Tibial nerve (tissue), 4 donors: ENCODE results near the gene ACSL5. TPM values are rescaled to one million over a fixed set of nuclear protein-coding genes. Genes with fewer than 3 reads are reported as not detected.

Source experiments
- DNase-seq, 2 donors: peaks; one replicate each; pipeline ENCODE4 v3.0.0-alpha.2; 2019; ENCODE audit warnings: low spot score in 2 of 2
- H3K27ac ChIP-seq, 4 donors: fragments of 200-600 bp; sonication (generic) in 3 of 4; one replicate each; pipeline ENCODE4 v1.5.1; 2017 to 2019; ENCODE audit warnings: mild to moderate bottlenecking in 1 of 4
- H3K27me3 ChIP-seq, 2 donors: fragments of 200-600 bp; sonication (generic) in 1 of 2; one replicate each; pipeline versions ENCODE4 v1.5.1 to v1.6.0; 2017 to 2019
- H3K36me3 ChIP-seq, 3 donors: fragments of 200-600 bp; sonication (generic); one replicate each; pipeline ENCODE4 v1.5.1; 2018 to 2019
- H3K4me1 ChIP-seq, 4 donors: fragments of 200-600 bp; sonication (generic) in 3 of 4; one replicate each; pipeline ENCODE4 v1.5.1; 2017 to 2019
- H3K4me3 ChIP-seq, 4 donors: fragments of 200-600 bp; sonication (generic) in 3 of 4; one replicate each; pipeline ENCODE4 v1.5.1; 2017 to 2019; ENCODE audit warnings: mild to moderate bottlenecking in 1 of 4, moderate library complexity in 1 of 4
- H3K9me3 ChIP-seq, 4 donors: fragments of 200-600 bp; sonication (generic) in 3 of 4; one replicate each; pipeline ENCODE4 v1.5.1; 2017 to 2019
- CTCF ChIP-seq, 5 experiments: fragments of 200-600 bp in 3 of 5; fragments of 450-650 bp in 2 of 5; sonication (generic) in 3 of 5; IDR thresholded peaks; one replicate each; pipeline ENCODE4 v1.5.1; 2016 to 2019; ENCODE audit warnings: antibody characterized with exemption in 5 of 5, mild to moderate bottlenecking in 3 of 5, moderate library complexity in 2 of 5
- EP300 ChIP-seq, 2 donors: sonication (generic); formaldehyde crosslinking; IDR thresholded peaks; one replicate each; pipeline ENCODE4 v1.6.1; 2017; ENCODE audit warnings: antibody characterized with exemption in 2 of 2, mild to moderate bottlenecking in 1 of 2
- POLR2A ChIP-seq, 2 donors: fragments of 450-650 bp; IDR thresholded peaks; one replicate each; pipeline ENCODE4 v1.6.1; 2017; ENCODE audit warnings: antibody characterized with exemption in 2 of 2, mild to moderate bottlenecking in 2 of 2, moderate library complexity in 2 of 2
- WGBS, 2 donors: methylation state at CpG; one replicate each; pipeline ENCODE4 v1.1.5; 2018; 5-methylcytosine and 5-hydroxymethylcytosine counted together
- total RNA-seq, 4 donors: library from RNA; depleted of rRNA; stranded (reverse); fragments of >200 nt; gene quantifications; one replicate each; pipeline ENCODE4 v1.1.0, GENCODE V29; 2016

ACSL5 gene
- total RNA-seq, 4 donors from 2014 or later: 12.2 to 22.7 (median 13.1) TPM

GRCh38 chr10:112466802-112467201 is 92.9 kb downstream of the ACSL5 start:
- TF ChIP-seq EP300 (IDR thresholded peaks at IDR 0.05): no peak
- TF ChIP-seq CTCF (IDR thresholded peaks at IDR 0.05): no peak
- no peak for TF ChIP-seq POLR2A (IDR thresholded peaks at IDR 0.05)
- Histone ChIP-seq H3K27me3 (no peaks in the 10 kb centered on the region), H3K4me1 (peaks cover 0 to 9% (median 0%) of the 10 kb centered on the region in 4 donors), H3K36me3 (peaks cover 0 to 48% (median 4%) of the 10 kb centered on the region in 3 donors), H3K27ac (no peak overlapping the region), H3K9me3 (no peaks in the 10 kb centered on the region), H3K4me3 (no peak overlapping the region)
- WGBS, 2 donors: 88 to 92% methylated on average over 3 of the region's 3 CpGs
- DNase-seq: no peak

GRCh38 chr10:112467541-112468075 is 93.7 kb downstream of the ACSL5 start:
- no peak overlapping the region for H3K4me3 ChIP-seq
- TF ChIP-seq EP300 (IDR thresholded peaks at IDR 0.05): no peak
- H3K27ac ChIP-seq: no peak overlapping the region
- DNase-seq: no peak
- H3K27me3 ChIP-seq: no peaks in the 10 kb centered on the region
- peaks cover 0 to 44% (median 4%) of the 10 kb centered on the region in 3 donors for H3K36me3 ChIP-seq
- no peaks in the 10 kb centered on the region for H3K9me3 ChIP-seq
- 94 to 100% methylated on average over 1 of the region's 1 CpG for WGBS, 2 donors
- H3K4me1 ChIP-seq: peaks cover 0 to 16% (median 0%) of the 10 kb centered on the region in 4 donors

- DNase-seq: no peak
- no peaks in the 10 kb centered on the region for H3K27me3 ChIP-seq
- 12 to 27% methylated on average over 4 of the region's 4 CpGs for WGBS, 2 donors
- no peak overlapping the region for H3K27ac ChIP-seq
- no peaks in the 10 kb centered on the region for H3K9me3 ChIP-seq
- TF ChIP-seq POLR2A (IDR thresholded peaks at IDR 0.05) (no peak), EP300 (IDR thresholded peaks at IDR 0.05) (no peak), CTCF (IDR thresholded peaks at IDR 0.05) (peak; percentile 49 to 73 (median 67))
- H3K4me3 ChIP-seq: no peak overlapping the region
- peaks cover 0 to 19% (median 0%) of the 10 kb centered on the region in 4 donors for H3K4me1 ChIP-seq
- H3K36me3 ChIP-seq: peaks cover 0 to 14% (median 0%) of the 10 kb centered on the region in 3 donors
These were observed 98.1 kb downstream of the ACSL5 start for GRCh38 chr10:112471878-112472487.

- no peak for DNase-seq
- no peaks in the 10 kb centered on the region for H3K9me3 ChIP-seq
- no peak overlapping the region for H3K27ac ChIP-seq
- no peaks in the 10 kb centered on the region for H3K27me3 ChIP-seq
- peaks cover 0 to 19% (median 0%) of the 10 kb centered on the region in 4 donors for H3K4me1 ChIP-seq
- no peak overlapping the region for H3K4me3 ChIP-seq
- WGBS, 2 donors: 70 to 83% methylated on average over 3 of the region's 3 CpGs
- no peaks in the 10 kb centered on the region for H3K36me3 ChIP-seq
- TF ChIP-seq POLR2A (IDR thresholded peaks at IDR 0.05) (no peak), CTCF (IDR thresholded peaks at IDR 0.05) (peak in 4 of 5 experiments; percentile 16 to 35 (median 26)), EP300 (IDR thresholded peaks at IDR 0.05) (no peak)
These were observed 101.8 kb downstream of the ACSL5 start for GRCh38 chr10:112475575-112476218.

Other genes starting within 250 kb of the ACSL5 start
- gene GPAM, start 190.4 kb upstream of the ACSL5 start, total RNA-seq: 100 to 1,000 TPM in 1 of 4 donors, 10 to 100 TPM in 3; 13.3 to 124 (median 45.9) TPM
- gene TECTB, start 90.7 kb upstream of the ACSL5 start, total RNA-seq: not detected
- gene ZDHHC6, start 72.8 kb downstream of the ACSL5 start, total RNA-seq: 10 to 100 TPM; 20.2 to 44.1 (median 31.8) TPM
- gene VTI1A, start 73.1 kb downstream of the ACSL5 start, total RNA-seq: 100 to 1,000 TPM in 3 of 4 donors, 10 to 100 TPM in 1; 96.5 to 253 (median 127) TPM